Activated CD8-positive, alpha-beta memory T cell treated with anti-CD3 and anti-CD28 coated beads for 1 hour (primary cell): Measurements from ENCODE around the gene DPP3.
"Not testable (repeated sequence)": the region's sequence is repeated elsewhere in the genome, so short reads cannot be mapped to it uniquely, and the experiment has no call there.

Experiments
- DNase-seq, 2 donors: peaks; one replicate each; pipeline ENCODE4 v3.0.0-alpha.2; 2020; ENCODE audit warnings: low read depth in 1 of 2; ENCODE audit errors: extremely low read depth in 1 of 2

Gene DPP3

GRCh38 chr11:66464116-66464515 lies 16.1 kb upstream of the DPP3 start:
- not testable (repeated sequence) for DNase-seq

GRCh38 chr11:66464916-66465315 lies 15.3 kb upstream of the DPP3 start:
- DNase-seq = no peak

GRCh38 chr11:66465373-66466224 lies 14.6 kb upstream of the DPP3 start:
- no peak for DNase-seq

- peak; percentile 83 to 95 for DNase-seq
Measured at GRCh38 chr11:66466225-66467033, 13.8 kb upstream of the DPP3 start, which contains the start of gene PELI3. Gene PELI3 (plus strand): TSS chr11:66466905. CDS start chr11:66468129, 1,224 bp downstream.

- peak in 1 of 2 donors; percentile 18 for DNase-seq
Measured at GRCh38 chr11:66467034-66467659, 13.1 kb upstream of the DPP3 start.

- DNase-seq = no peak
Measured at GRCh38 chr11:66467756-66468155, 12.5 kb upstream of the DPP3 start.

GRCh38 chr11:66468691-66469090 lies 11.5 kb upstream of the DPP3 start:
- no peak for DNase-seq

- DNase-seq = no peak
Measured at GRCh38 chr11:66469441-66469840, 10.8 kb upstream of the DPP3 start.

GRCh38 chr11:66470015-66470414 lies 10.2 kb upstream of the DPP3 start:
- DNase-seq = no peak

- DNase-seq = no peak
Measured at GRCh38 chr11:66471142-66471541, 9.1 kb upstream of the DPP3 start.

- DNase-seq = no peak
Measured at GRCh38 chr11:66472054-66472453, 8.2 kb upstream of the DPP3 start.

- DNase-seq = no peak
Measured at GRCh38 chr11:66473167-66473566, 7.1 kb upstream of the DPP3 start.

- no peak for DNase-seq
Measured at GRCh38 chr11:66473608-66474515, 6.4 kb upstream of the DPP3 start.

- no peak for DNase-seq
Measured at GRCh38 chr11:66475349-66476172, 4.7 kb upstream of the DPP3 start.

GRCh38 chr11:66476173-66476840 lies 3.9 kb upstream of the DPP3 start:
- no peak for DNase-seq

GRCh38 chr11:66476841-66477251 lies 3.4 kb upstream of the DPP3 start:
- no peak for DNase-seq

GRCh38 chr11:66477263-66478201 lies 2.7 kb upstream of the DPP3 start:
- no peak for DNase-seq
